ENCODE results near the gene NFASC. TPM values are rescaled to one million over a fixed set of nuclear protein-coding genes. Genes with fewer than 3 reads are reported as not detected.

NFASC gene
- total RNA-seq, 1 donor: 36.9 TPM

- Histone ChIP-seq H4K20me1 (ENCODE audit: insufficient read depth, low read length) (no peaks in the 10 kb centered on the region), H3K79me2 (ENCODE audit: insufficient read depth, low read length) (no peaks in the 10 kb centered on the region), H2AFZ (ENCODE audit: low read length) (no peak overlapping the region), H3K4me1 (ENCODE audit: insufficient read depth, low read length) (no peaks in the 10 kb centered on the region), H3K27ac (ENCODE audit: low read depth, low read length) (no peak overlapping the region), H3K4me3 (ENCODE audit: insufficient read depth, low read length) (no peak overlapping the region), H3K27me3 (ENCODE audit: insufficient read depth, low read length) (peaks cover 34% of the 10 kb centered on the region), H3K36me3 (ENCODE audit: insufficient read depth, low read length) (no peaks in the 10 kb centered on the region), H3K9me3 (ENCODE audit: low read depth, low read length) (no peaks in the 10 kb centered on the region), H3K4me2 (ENCODE audit: insufficient read depth, low read length) (no peak overlapping the region)
- no peak for DNase-seq (ENCODE audit: insufficient read length, low spot score, missing footprints)
- TF ChIP-seq CTCF (IDR thresholded peaks at IDR 0.05; ENCODE audit: extremely low read depth, low read depth, low read length): no peak
Measured at GRCh38 chr1:205028390-205028789, 157.7 kb downstream of the NFASC start.

GRCh38 chr1:205028924-205029323 is 158.3 kb downstream of the NFASC start:
- H3K4me1 ChIP-seq (ENCODE audit: insufficient read depth, low read length): no peaks in the 10 kb centered on the region
- no peak for DNase-seq (ENCODE audit: insufficient read length, low spot score, missing footprints)
- H3K27me3 ChIP-seq (ENCODE audit: insufficient read depth, low read length): peaks cover 34% of the 10 kb centered on the region
- no peaks in the 10 kb centered on the region for H3K36me3 ChIP-seq (ENCODE audit: insufficient read depth, low read length)
- TF ChIP-seq CTCF (IDR thresholded peaks at IDR 0.05; ENCODE audit: extremely low read depth, low read depth, low read length): no peak
- H3K9me3 ChIP-seq (ENCODE audit: low read depth, low read length): no peaks in the 10 kb centered on the region
- no peaks in the 10 kb centered on the region for H3K79me2 ChIP-seq (ENCODE audit: insufficient read depth, low read length)
- H3K4me3 ChIP-seq (ENCODE audit: insufficient read depth, low read length): no peak overlapping the region
- H4K20me1 ChIP-seq (ENCODE audit: insufficient read depth, low read length): no peaks in the 10 kb centered on the region
- no peak overlapping the region for H3K4me2 ChIP-seq (ENCODE audit: insufficient read depth, low read length)
- H3K27ac ChIP-seq (ENCODE audit: low read depth, low read length): no peak overlapping the region
- no peak overlapping the region for H2AFZ ChIP-seq (ENCODE audit: low read length)

GRCh38 chr1:205030241-205030640 is 159.6 kb downstream of the NFASC start:
- H3K27me3 ChIP-seq (ENCODE audit: insufficient read depth, low read length): peaks cover 34% of the 10 kb centered on the region
- no peaks in the 10 kb centered on the region for H3K4me1 ChIP-seq (ENCODE audit: insufficient read depth, low read length)
- H3K79me2 ChIP-seq (ENCODE audit: insufficient read depth, low read length): no peaks in the 10 kb centered on the region
- H3K27ac ChIP-seq (ENCODE audit: low read depth, low read length): no peak overlapping the region
- H3K4me3 ChIP-seq (ENCODE audit: insufficient read depth, low read length): no peak overlapping the region
- H3K4me2 ChIP-seq (ENCODE audit: insufficient read depth, low read length): no peak overlapping the region
- H4K20me1 ChIP-seq (ENCODE audit: insufficient read depth, low read length): no peaks in the 10 kb centered on the region
- no peaks in the 10 kb centered on the region for H3K9me3 ChIP-seq (ENCODE audit: low read depth, low read length)
- no peak for DNase-seq (ENCODE audit: insufficient read length, low spot score, missing footprints)
- H3K36me3 ChIP-seq (ENCODE audit: insufficient read depth, low read length): no peaks in the 10 kb centered on the region
- H2AFZ ChIP-seq (ENCODE audit: low read length): no peak overlapping the region
- no peak for TF ChIP-seq CTCF (IDR thresholded peaks at IDR 0.05; ENCODE audit: extremely low read depth, low read depth, low read length)

GRCh38 chr1:205030896-205031295 is 160.2 kb downstream of the NFASC start:
- H3K4me3 ChIP-seq (ENCODE audit: insufficient read depth, low read length): no peak overlapping the region
- no peaks in the 10 kb centered on the region for H3K9me3 ChIP-seq (ENCODE audit: low read depth, low read length)
- H4K20me1 ChIP-seq (ENCODE audit: insufficient read depth, low read length): no peaks in the 10 kb centered on the region
- TF ChIP-seq CTCF (IDR thresholded peaks at IDR 0.05; ENCODE audit: extremely low read depth, low read depth, low read length): no peak
- no peaks in the 10 kb centered on the region for H3K36me3 ChIP-seq (ENCODE audit: insufficient read depth, low read length)
- H2AFZ ChIP-seq (ENCODE audit: low read length): no peak overlapping the region
- no peak overlapping the region for H3K27ac ChIP-seq (ENCODE audit: low read depth, low read length)
- H3K79me2 ChIP-seq (ENCODE audit: insufficient read depth, low read length): no peaks in the 10 kb centered on the region
- H3K4me1 ChIP-seq (ENCODE audit: insufficient read depth, low read length): no peaks in the 10 kb centered on the region
- no peak overlapping the region for H3K4me2 ChIP-seq (ENCODE audit: insufficient read depth, low read length)
- peaks cover 34% of the 10 kb centered on the region for H3K27me3 ChIP-seq (ENCODE audit: insufficient read depth, low read length)
- DNase-seq (ENCODE audit: insufficient read length, low spot score, missing footprints): no peak

All from osteoblast (primary cell).